CD14-positive monocyte (primary cell): ENCODE measurements around the gene SRPK2. TPM values are rescaled to one million over a fixed set of nuclear protein-coding genes. Genes with fewer than 3 reads are reported as not detected.
"Not testable (repeated sequence)": the region's sequence is repeated elsewhere in the genome, so short reads cannot be mapped to it uniquely, and the experiment has no call there.

ENCODE experiments used
- DNase-seq, 3 donors: peaks; one replicate each; pipeline ENCODE4 v3.0.0-alpha.2; 2011 to 2022
- H2AFZ ChIP-seq: 2 replicates; pipeline ENCODE4 v1.6.0; 2012; ENCODE audit warnings: mild to moderate bottlenecking, low read depth, low read length, inconsistent platforms; ENCODE audit not compliant: insufficient read depth, poor library complexity, severe bottlenecking
- H3K27ac ChIP-seq, 2 donors: 1 replicate in 1 of 2; 2 replicates in 1 of 2; pipeline ENCODE4 v1.5.1; 2012 to 2013; ENCODE audit warnings: low read length in 2 of 2, control low read depth in 1 of 2, inconsistent platforms in 1 of 2, low read depth in 1 of 2, mild to moderate bottlenecking in 1 of 2
- H3K27me3 ChIP-seq, 2 donors: one replicate each; pipeline versions ENCODE4 v1.6.0 to v1.6.1; 2011 to 2013; ENCODE audit warnings: low read length in 2 of 2; ENCODE audit not compliant: control insufficient read depth in 2 of 2, insufficient read depth in 2 of 2
- H3K36me3 ChIP-seq, 2 donors: replicated peaks in 1 of 2; 1 replicate in 1 of 2; 2 replicates in 1 of 2; pipeline versions ENCODE4 v1.5.1 to v1.6.1; 2012 to 2013; ENCODE audit warnings: low read length in 2 of 2, control low read depth in 1 of 2, inconsistent platforms in 1 of 2, mild to moderate bottlenecking in 1 of 2; ENCODE audit not compliant: insufficient read depth in 2 of 2, control insufficient read depth in 1 of 2
- H3K4me1 ChIP-seq, 2 donors: 1 replicate in 1 of 2; 2 replicates in 1 of 2; pipeline versions ENCODE4 v1.5.1 to v1.6.1; 2012 to 2013; ENCODE audit warnings: low read length in 2 of 2, control low read depth in 1 of 2, inconsistent platforms in 1 of 2, mild to moderate bottlenecking in 1 of 2, moderate library complexity in 1 of 2; ENCODE audit not compliant: insufficient read depth in 2 of 2, control insufficient read depth in 1 of 2
- H3K4me2 ChIP-seq: replicated peaks from 2 replicates; pipeline ENCODE3; 2012; ENCODE audit warnings: low read length, moderate library complexity, mild to moderate bottlenecking; ENCODE audit not compliant: poor library complexity, severe bottlenecking; ENCODE audit errors: extremely low read depth
- H3K4me3 ChIP-seq, 3 experiments: fragments of 200-600 bp in 1 of 3; sonication (generic) in 1 of 3; replicated peaks in 1 of 3; 1 replicate in 2 of 3; 2 replicates in 1 of 3; pipeline ENCODE4 v1.5.1; 2011 to 2013; ENCODE audit warnings: low read length in 3 of 3, mild to moderate bottlenecking in 3 of 3, control low read depth in 2 of 3, low read depth in 2 of 3, inconsistent platforms in 1 of 3, moderate library complexity in 1 of 3
- H3K79me2 ChIP-seq: 2 replicates; pipeline ENCODE4 v1.6.0; 2012; ENCODE audit warnings: mild to moderate bottlenecking, control low read depth, inconsistent platforms, low read length, moderate library complexity; ENCODE audit not compliant: insufficient read depth
- H3K9ac ChIP-seq: 2 replicates; pipeline ENCODE4 v1.6.0; 2017; ENCODE audit warnings: low read length, mild to moderate bottlenecking; ENCODE audit not compliant: insufficient read depth, poor library complexity, severe bottlenecking
- H3K9me3 ChIP-seq, 2 donors: replicated peaks in 1 of 2; 1 replicate in 1 of 2; 2 replicates in 1 of 2; pipeline versions ENCODE4 v1.5.1 to v1.6.1; 2012 to 2013; ENCODE audit warnings: low read length in 2 of 2, control low read depth in 1 of 2; ENCODE audit not compliant: control insufficient read depth in 1 of 2, insufficient read depth in 1 of 2
- H4K20me1 ChIP-seq: 2 replicates; pipeline ENCODE4 v1.6.0; 2012; ENCODE audit warnings: mild to moderate bottlenecking, low read length, control low read depth, moderate library complexity; ENCODE audit not compliant: insufficient read depth
- H3K27ac Mint-ChIP-seq, 7 donors: one replicate each; pipeline ENCODE4 v1.8.0; 2020; ENCODE audit warnings: mild to moderate bottlenecking in 7 of 7, mixed read lengths in 7 of 7, moderate library complexity in 6 of 7, inconsistent platforms in 2 of 7
- H3K27me3 Mint-ChIP-seq, 3 donors: one replicate each; pipeline ENCODE4 v1.8.0; 2021 to 2022; ENCODE audit warnings: low read depth in 3 of 3, mild to moderate bottlenecking in 3 of 3, mixed read lengths in 3 of 3, moderate library complexity in 3 of 3, inconsistent platforms in 1 of 3
- H3K36me3 Mint-ChIP-seq, 2 donors: one replicate each; pipeline ENCODE4 v1.8.0; 2020; ENCODE audit warnings: mixed read lengths in 2 of 2, inconsistent platforms in 1 of 2, mild to moderate bottlenecking in 1 of 2
- H3K4me1 Mint-ChIP-seq: one replicate; pipeline ENCODE4 v1.8.0; 2020; ENCODE audit warnings: mild to moderate bottlenecking, mixed read lengths
- H3K4me3 Mint-ChIP-seq, 2 donors: one replicate each; pipeline ENCODE4 v1.8.0; 2020; ENCODE audit warnings: mild to moderate bottlenecking in 2 of 2, mixed read lengths in 2 of 2, moderate library complexity in 1 of 2
- H3K9me3 Mint-ChIP-seq, 7 donors: one replicate each; pipeline ENCODE4 v1.8.0; 2020 to 2022; ENCODE audit warnings: mixed read lengths in 7 of 7, mild to moderate bottlenecking in 6 of 7, moderate library complexity in 6 of 7, inconsistent platforms in 2 of 7
- CTCF ChIP-seq: fragments of 200-600 bp; IDR thresholded peaks from one replicate; pipeline ENCODE4 v1.8.0; 2022; ENCODE audit warnings: antibody characterized with exemption, mild to moderate bottlenecking
- WGBS: methylation state at CpG from one replicate; pipeline ENCODE4 v1.1.5; 2013; ENCODE audit warnings: missing lambda C conversion rate; ENCODE audit not compliant: insufficient coverage; 5-methylcytosine and 5-hydroxymethylcytosine counted together
- intact Hi-C, 2 donors: fragments of 100-400 bp; cut with micrococcal nuclease; formaldehyde crosslinking; loops; one replicate each; pipeline versions ENCODE4 v1.15.0 to v1.15.1; 2023
- polyA plus RNA-seq, 3 donors: library from polyadenylated mRNA; depleted of rRNA in 1 of 3; unstranded in 2 of 3; stranded (reverse) in 1 of 3; fragments of 300-500 nt in 2 of 3; fragments of >200 nt in 1 of 3; fragmentation: Illumina TruSeq in 2 of 3; gene quantifications; 1 replicate in 2 of 3; 2 replicates in 1 of 3; pipeline ENCODE4 v1.2.3, GENCODE V29; 2012 to 2021

Gene SRPK2
- polyA plus RNA-seq, 3 donors: 12.6 to 37.7 (median 30.0) TPM

GRCh38 chr7:105409775-105410174, 21.1 kb upstream of the SRPK2 start:
- H3K27ac Mint-ChIP-seq, H3K4me3 Mint-ChIP-seq, H3K27me3 ChIP-seq, H3K9me3 ChIP-seq, H3K4me1 Mint-ChIP-seq, H4K20me1 ChIP-seq, H3K9ac ChIP-seq, H3K9me3 Mint-ChIP-seq, H3K27ac ChIP-seq, H3K27me3 Mint-ChIP-seq, H3K4me1 ChIP-seq, H3K36me3 Mint-ChIP-seq, DNase-seq, H3K4me3 ChIP-seq, H3K36me3 ChIP-seq, intact Hi-C loops, H2AFZ ChIP-seq, H3K4me2 ChIP-seq, H3K79me2 ChIP-seq: not testable (repeated sequence)
- WGBS: no CpG with 5 or more reads among the region's 3 CpGs

- no peaks in the 10 kb centered on the region for H3K36me3 Mint-ChIP-seq
- Histone ChIP-seq H4K20me1 (no peaks in the 10 kb centered on the region), H3K27me3 (no peaks in the 10 kb centered on the region), H3K9ac (no peak overlapping the region), H3K9me3 (no peaks in the 10 kb centered on the region), H3K27ac (no peak overlapping the region), H2AFZ (no peak overlapping the region), H3K36me3 (no peaks in the 10 kb centered on the region), H3K4me2 (no peak overlapping the region), H3K79me2 (no peaks in the 10 kb centered on the region), H3K4me3 (no peak overlapping the region), H3K4me1 (no peaks in the 10 kb centered on the region)
- H3K9me3 Mint-ChIP-seq: peaks cover 0 to 3% (median 0%) of the 10 kb centered on the region in 7 donors
- DNase-seq: no peak
- TF ChIP-seq CTCF: no peak
- intact Hi-C loops: no loop called here
- no peak overlapping the region for H3K4me3 Mint-ChIP-seq
- peaks cover 0 to 2% (median 0%) of the 10 kb centered on the region in 3 donors for H3K27me3 Mint-ChIP-seq
- H3K27ac Mint-ChIP-seq: no peak overlapping the region
- WGBS: no CpG with 5 or more reads among the region's 5 CpGs
- H3K4me1 Mint-ChIP-seq: no peaks in the 10 kb centered on the region
These were observed 20.2 kb upstream of the SRPK2 start for GRCh38 chr7:105408791-105409410.
